GM12801 (cell line): ENCODE results near the gene FBP2.

ENCODE experiments used
- CTCF ChIP-seq: IDR thresholded peaks from one replicate; pipeline ENCODE4 v1.5.1; 2011; ENCODE audit warnings: control low read depth; ENCODE audit not compliant: insufficient read length; ENCODE audit errors: extremely low read depth

The FBP2 gene

GRCh38 chr9:94622087-94622800 is 28.6 kb upstream of the FBP2 start:
- TF ChIP-seq CTCF, result no peak

DNA sequence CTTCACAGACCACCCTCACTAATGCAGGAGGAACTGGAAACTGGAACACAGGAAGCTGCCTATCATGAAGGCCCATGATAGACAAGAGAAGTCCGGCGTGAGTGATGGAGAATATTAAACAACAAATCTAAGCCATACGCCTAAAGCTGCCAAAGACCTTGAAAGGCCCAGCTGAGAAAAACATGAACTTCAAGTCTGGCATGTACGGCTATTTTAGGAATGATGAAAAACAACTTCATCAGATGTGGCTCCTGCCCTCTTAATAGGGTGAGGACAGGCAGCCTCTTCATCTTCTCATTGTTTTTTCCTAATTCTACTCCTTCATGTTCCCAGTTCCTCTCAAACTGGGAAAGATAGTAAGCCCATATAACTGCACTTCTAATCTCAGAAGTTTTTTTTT is 25.4 kb upstream of the FBP2 start:
- TF ChIP-seq CTCF, result no peak

GRCh38 chr9:94613003-94613402 is 19.4 kb upstream of the FBP2 start:
- no peak for TF ChIP-seq CTCF

DNA sequence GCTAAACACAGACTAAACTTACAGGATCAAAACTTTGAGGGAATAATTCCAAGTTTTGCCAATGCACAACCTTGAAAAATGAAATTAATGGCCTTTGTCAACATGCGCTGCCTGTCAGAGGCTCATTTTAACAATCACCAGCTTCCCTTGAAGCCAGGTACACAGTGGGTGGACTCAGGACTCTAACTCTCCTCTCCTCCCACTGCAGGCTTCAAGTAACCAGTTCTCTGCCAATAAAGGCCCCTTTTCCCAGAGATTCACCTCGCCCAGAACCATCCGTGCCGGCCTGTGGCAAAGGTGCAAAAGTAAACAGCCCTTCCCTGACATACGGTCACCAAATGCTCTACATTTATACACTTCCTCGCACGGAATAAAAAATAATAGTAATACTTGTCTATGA is 18.4 kb upstream of the FBP2 start:
- no peak for TF ChIP-seq CTCF

GRCh38 chr9:94611638-94612068 is 18.0 kb upstream of the FBP2 start:
- TF ChIP-seq CTCF, result no peak

DNA sequence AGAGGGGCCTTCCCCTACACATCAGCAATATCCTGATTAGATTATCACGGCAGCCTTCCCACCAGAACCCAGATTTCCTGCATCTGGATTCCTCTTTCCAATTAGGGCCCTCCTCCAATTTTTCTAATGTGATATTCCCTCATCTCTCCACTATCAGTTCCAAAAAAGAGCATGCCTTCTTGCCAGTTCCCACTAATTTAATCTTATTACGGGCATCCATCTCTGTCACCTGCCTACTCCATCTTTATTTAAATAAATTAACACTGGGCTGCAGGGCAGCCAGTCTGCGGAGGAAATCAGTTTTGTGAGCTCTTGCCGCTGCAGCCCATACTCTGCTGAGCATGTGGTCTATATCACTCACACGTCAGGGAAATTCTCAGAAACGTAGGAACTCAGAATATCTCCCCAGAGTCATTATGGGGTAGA is 16.6 kb upstream of the FBP2 start:
- TF ChIP-seq CTCF, result no peak

- no peak for TF ChIP-seq CTCF
Measured at GRCh38 chr9:94607423-94607691, 13.7 kb upstream of the FBP2 start.
